Thymus (tissue), 2 donors: ENCODE measurements around the gene ZMAT2. TPM values are rescaled to one million over a fixed set of nuclear protein-coding genes. Genes with fewer than 3 reads are reported as not detected.

Experiments
- polyA plus RNA-seq: library from polyadenylated mRNA; stranded (reverse); fragments of 200-250 nt; gene quantifications from one replicate; pipeline ENCODE4 v1.2.3, GENCODE V29; 2013
- total RNA-seq: library from RNA; stranded (reverse); fragments of 120-200 nt; gene quantifications from one replicate; pipeline ENCODE4 v1.2.4, GENCODE V29; 2013
- donor health status: healthy.

ZMAT2 gene
- total and polyA plus RNA-seq, 2 donors, result 75.1 to 104 TPM

Other genes with a start within 250 kb of the ZMAT2 start
- gene EIF4EBP3, start 152.8 kb upstream of the ZMAT2 start, total RNA-seq, result 4.5 TPM
- 48.7 TPM for gene EIF4EBP3, start 152.8 kb upstream of the ZMAT2 start, polyA plus RNA-seq
- 29.7 TPM for gene SRA1, start 143.0 kb upstream of the ZMAT2 start, total RNA-seq
- 46.3 TPM for gene SRA1, start 143.0 kb upstream of the ZMAT2 start, polyA plus RNA-seq
- 9.3 TPM for gene APBB3, start 135.8 kb upstream of the ZMAT2 start, total RNA-seq
- gene APBB3, start 135.8 kb upstream of the ZMAT2 start, polyA plus RNA-seq, result 51.2 TPM
- gene SLC35A4, start 135.6 kb upstream of the ZMAT2 start, total RNA-seq, result 10.1 TPM
- 28.0 TPM for gene SLC35A4, start 135.6 kb upstream of the ZMAT2 start, polyA plus RNA-seq
- gene CD14, start 67.3 kb upstream of the ZMAT2 start, total RNA-seq, result 23.7 TPM
- 48.6 TPM for gene CD14, start 67.3 kb upstream of the ZMAT2 start, polyA plus RNA-seq
- gene TMCO6, start 61.0 kb upstream of the ZMAT2 start, total RNA-seq, result 10.5 TPM
- 18.4 TPM for gene TMCO6, start 61.0 kb upstream of the ZMAT2 start, polyA plus RNA-seq
- 89.7 TPM for gene NDUFA2, start 52.8 kb upstream of the ZMAT2 start, total RNA-seq
- 193 TPM for gene NDUFA2, start 52.8 kb upstream of the ZMAT2 start, polyA plus RNA-seq
- 139 TPM for gene IK, start 52.6 kb upstream of the ZMAT2 start, total RNA-seq
- gene IK, start 52.6 kb upstream of the ZMAT2 start, polyA plus RNA-seq, result 94.2 TPM
- 9.7 TPM for gene WDR55, start 35.5 kb upstream of the ZMAT2 start, total RNA-seq
- 24.0 TPM for gene WDR55, start 35.5 kb upstream of the ZMAT2 start, polyA plus RNA-seq
- 0.52 TPM for gene DND1, start 26.9 kb upstream of the ZMAT2 start, total RNA-seq
- 5.0 TPM for gene DND1, start 26.9 kb upstream of the ZMAT2 start, polyA plus RNA-seq
- 45.4 TPM for gene HARS1, start 9.1 kb upstream of the ZMAT2 start, total RNA-seq
- gene HARS1, start 9.1 kb upstream of the ZMAT2 start, polyA plus RNA-seq, result 58.8 TPM
- 23.4 TPM for gene HARS2, start 9.0 kb upstream of the ZMAT2 start, total RNA-seq
- gene HARS2, start 9.0 kb upstream of the ZMAT2 start, polyA plus RNA-seq, result 32.6 TPM
- gene PCDHA1, start 85.7 kb downstream of the ZMAT2 start, total RNA-seq, result not detected
- not detected for gene PCDHA1, start 85.7 kb downstream of the ZMAT2 start, polyA plus RNA-seq
- gene PCDHA2, start 94.4 kb downstream of the ZMAT2 start, total RNA-seq, result not detected
- 0.02 TPM for gene PCDHA2, start 94.4 kb downstream of the ZMAT2 start, polyA plus RNA-seq
- gene PCDHA3, start 100.6 kb downstream of the ZMAT2 start, total RNA-seq, result under 0.01 TPM
- 0.07 TPM for gene PCDHA3, start 100.6 kb downstream of the ZMAT2 start, polyA plus RNA-seq
- gene PCDHA4, start 106.6 kb downstream of the ZMAT2 start, total RNA-seq, result 0.05 TPM
- gene PCDHA4, start 106.6 kb downstream of the ZMAT2 start, polyA plus RNA-seq, result 0.05 TPM
- not detected for gene PCDHA5, start 121.2 kb downstream of the ZMAT2 start, total RNA-seq
- 0.02 TPM for gene PCDHA5, start 121.2 kb downstream of the ZMAT2 start, polyA plus RNA-seq
- gene PCDHA6, start 127.5 kb downstream of the ZMAT2 start, total RNA-seq, result 0.05 TPM
- gene PCDHA6, start 127.5 kb downstream of the ZMAT2 start, polyA plus RNA-seq, result 0.05 TPM
- under 0.01 TPM for gene PCDHA7, start 133.8 kb downstream of the ZMAT2 start, total RNA-seq
- 0.02 TPM for gene PCDHA7, start 133.8 kb downstream of the ZMAT2 start, polyA plus RNA-seq
- not detected for gene PCDHA8, start 140.7 kb downstream of the ZMAT2 start, total RNA-seq
- gene PCDHA8, start 140.7 kb downstream of the ZMAT2 start, polyA plus RNA-seq, result 0.02 TPM
- gene PCDHA9, start 147.9 kb downstream of the ZMAT2 start, total RNA-seq, result not detected
- gene PCDHA9, start 147.9 kb downstream of the ZMAT2 start, polyA plus RNA-seq, result not detected
- gene PCDHA10, start 155.4 kb downstream of the ZMAT2 start, total RNA-seq, result under 0.01 TPM
- 0.02 TPM for gene PCDHA10, start 155.4 kb downstream of the ZMAT2 start, polyA plus RNA-seq
- gene PCDHA11, start 168.5 kb downstream of the ZMAT2 start, total RNA-seq, result 0.05 TPM
- under 0.01 TPM for gene PCDHA11, start 168.5 kb downstream of the ZMAT2 start, polyA plus RNA-seq
- under 0.01 TPM for gene PCDHA12, start 174.9 kb downstream of the ZMAT2 start, total RNA-seq
- gene PCDHA12, start 174.9 kb downstream of the ZMAT2 start, polyA plus RNA-seq, result not detected
- under 0.01 TPM for gene PCDHA13, start 181.7 kb downstream of the ZMAT2 start, total RNA-seq
- gene PCDHA13, start 181.7 kb downstream of the ZMAT2 start, polyA plus RNA-seq, result under 0.01 TPM
- 0.05 TPM for gene PCDHAC1, start 225.9 kb downstream of the ZMAT2 start, total RNA-seq
- 0.02 TPM for gene PCDHAC1, start 225.9 kb downstream of the ZMAT2 start, polyA plus RNA-seq